ENCODE data around the gene SHISA9.

The SHISA9 gene

GRCh38 chr16:13136901-13137300 lies 235.5 kb downstream of the SHISA9 start:
- H3F3A ChIP-seq (ENCODE audit: control insufficient read depth, insufficient read depth): no peaks in the 10 kb centered on the region
- H3K79me2 ChIP-seq (ENCODE audit: control insufficient read depth, low read length): no peaks in the 10 kb centered on the region
- TF ChIP-seq CTCF (IDR thresholded peaks at IDR 0.05; ENCODE audit: low read depth, low read length, poor library complexity, severe bottlenecking): no peak
- TF ChIP-seq EZH2phosphoT487 (IDR thresholded peaks at IDR 0.05; ENCODE audit: borderline replicate concordance, low read length): no peak
- no peak overlapping the region for H3K4me2 ChIP-seq (ENCODE audit: low read length)
- H3K9me3 ChIP-seq (ENCODE audit: control insufficient read depth, insufficient read depth, low read length): peaks cover 6% of the 10 kb centered on the region; the same call in 1 of the 2 replicates
- no peaks in the 10 kb centered on the region for H3K4me1 ChIP-seq (ENCODE audit: control insufficient read depth, low read length)
- no peaks in the 10 kb centered on the region for H3K36me3 ChIP-seq (ENCODE audit: control insufficient read depth, low read length)
- no peak overlapping the region for H3K27ac ChIP-seq (ENCODE audit: low read depth, low read length)
- H3K4me3 ChIP-seq (ENCODE audit: low read length): no peak overlapping the region
- no peaks in the 10 kb centered on the region for H3K9me2 ChIP-seq (replicated peaks; ENCODE audit: control insufficient read depth, low read length)
- no peaks in the 10 kb centered on the region for H4K20me1 ChIP-seq (ENCODE audit: control insufficient read depth, insufficient read depth, low read depth, low read length)
- H3K27me3 ChIP-seq (ENCODE audit: control insufficient read depth, low read length): no peaks in the 10 kb centered on the region

- Histone ChIP-seq H3K4me1 (ENCODE audit: control insufficient read depth, low read length) (no peaks in the 10 kb centered on the region), H3K4me2 (ENCODE audit: low read length) (no peak overlapping the region), H3K9me2 (replicated peaks; ENCODE audit: control insufficient read depth, low read length) (no peaks in the 10 kb centered on the region), H4K20me1 (ENCODE audit: control insufficient read depth, insufficient read depth, low read depth, low read length) (no peaks in the 10 kb centered on the region), H3K9me3 (ENCODE audit: control insufficient read depth, insufficient read depth, low read length) (peaks cover 6% of the 10 kb centered on the region; the same call in 1 of the 2 replicates), H3K27ac (ENCODE audit: low read depth, low read length) (no peak overlapping the region), H3K4me3 (ENCODE audit: low read length) (no peak overlapping the region), H3K79me2 (ENCODE audit: control insufficient read depth, low read length) (no peaks in the 10 kb centered on the region), H3F3A (ENCODE audit: control insufficient read depth, insufficient read depth) (no peaks in the 10 kb centered on the region), H3K27me3 (ENCODE audit: control insufficient read depth, low read length) (no peaks in the 10 kb centered on the region), H3K36me3 (ENCODE audit: control insufficient read depth, low read length) (no peaks in the 10 kb centered on the region)
- no peak for TF ChIP-seq EZH2phosphoT487 (IDR thresholded peaks at IDR 0.05; ENCODE audit: borderline replicate concordance, low read length)
- TF ChIP-seq CTCF (IDR thresholded peaks at IDR 0.05; ENCODE audit: low read depth, low read length, poor library complexity, severe bottlenecking): no peak
Observed at GRCh38 chr16:13138528-13138927, 237.1 kb downstream of the SHISA9 start.

GRCh38 chr16:13139661-13140241 lies 238.4 kb downstream of the SHISA9 start:
- H3K79me2 ChIP-seq (ENCODE audit: control insufficient read depth, low read length): no peaks in the 10 kb centered on the region
- no peak overlapping the region for H3K27ac ChIP-seq (ENCODE audit: low read depth, low read length)
- no peaks in the 10 kb centered on the region for H3K4me1 ChIP-seq (ENCODE audit: control insufficient read depth, low read length)
- no peaks in the 10 kb centered on the region for H3K9me2 ChIP-seq (replicated peaks; ENCODE audit: control insufficient read depth, low read length)
- H3K36me3 ChIP-seq (ENCODE audit: control insufficient read depth, low read length): no peaks in the 10 kb centered on the region
- no peaks in the 10 kb centered on the region for H3F3A ChIP-seq (ENCODE audit: control insufficient read depth, insufficient read depth)
- peaks cover 4% of the 10 kb centered on the region; the same call in 1 of the 2 replicates for H3K9me3 ChIP-seq (ENCODE audit: control insufficient read depth, insufficient read depth, low read length)
- no peak overlapping the region for H3K4me3 ChIP-seq (ENCODE audit: low read length)
- no peak for TF ChIP-seq CTCF (IDR thresholded peaks at IDR 0.05; ENCODE audit: low read depth, low read length, poor library complexity, severe bottlenecking)
- no peak for TF ChIP-seq EZH2phosphoT487 (IDR thresholded peaks at IDR 0.05; ENCODE audit: borderline replicate concordance, low read length)
- H3K4me2 ChIP-seq (ENCODE audit: low read length): no peak overlapping the region
- no peaks in the 10 kb centered on the region for H4K20me1 ChIP-seq (ENCODE audit: control insufficient read depth, insufficient read depth, low read depth, low read length)
- no peaks in the 10 kb centered on the region for H3K27me3 ChIP-seq (ENCODE audit: control insufficient read depth, low read length)
